H1 (cell line): ENCODE results near the gene DOCK8. TPM values are rescaled to one million over a fixed set of nuclear protein-coding genes. Genes with fewer than 3 reads are reported as not detected.

Experiments
- GTF2F1 ChIP-seq: IDR thresholded peaks from 2 replicates; pipeline ENCODE4 v1.6.1; 2012; ENCODE audit warnings: low read depth, low read length, improper control_type of control experiment, borderline replicate concordance
- HDAC6 ChIP-seq: IDR thresholded peaks from one replicate; pipeline ENCODE4 v1.7.1; 2012; ENCODE audit warnings: low read depth, mild to moderate bottlenecking, inconsistent platforms, low read length, moderate library complexity
- RBBP5 ChIP-seq: IDR thresholded peaks from 2 replicates; pipeline ENCODE4 v1.7.1; 2012; ENCODE audit warnings: low read depth, mild to moderate bottlenecking, inconsistent platforms, low read length, moderate library complexity, borderline replicate concordance
- TCF12 ChIP-seq: IDR thresholded peaks from 2 replicates; pipeline ENCODE4 v1.6.1; 2011; ENCODE audit warnings: low read depth, mild to moderate bottlenecking, low read length
- polyA plus RNA-seq, 7 experiments: library from polyadenylated mRNA; depleted of rRNA in 3 of 7; stranded (reverse) in 5 of 7; unstranded in 2 of 7; fragments of >200 nt in 5 of 7; fragments of 200-250 nt in 2 of 7; gene quantifications; 1 replicate in 5 of 7; 2 replicates in 1 of 7; 4 replicates in 1 of 7; pipeline versions ENCODE4 v1.2.1 to v1.2.3, GENCODE V29; 2011 to 2013; ENCODE audit warnings: missing spikeins in 2 of 7, mixed read lengths in 2 of 7
- total RNA-seq: library from RNA; stranded (reverse); fragmentation: NEBNext Ultra II Directional; extraction: Animal tissue kit (Norgen Biotek cat#: 25700); gene quantifications from 2 replicates; pipeline ENCODE4 v1.2.1, GENCODE V29; 2021

DOCK8 gene
- total and polyA plus RNA-seq, 2 of the 8 experiments (the other 6 are each of a cell fraction or from before 2014, with no cell fraction given) = 0.57 to 2.0 TPM

DNA sequence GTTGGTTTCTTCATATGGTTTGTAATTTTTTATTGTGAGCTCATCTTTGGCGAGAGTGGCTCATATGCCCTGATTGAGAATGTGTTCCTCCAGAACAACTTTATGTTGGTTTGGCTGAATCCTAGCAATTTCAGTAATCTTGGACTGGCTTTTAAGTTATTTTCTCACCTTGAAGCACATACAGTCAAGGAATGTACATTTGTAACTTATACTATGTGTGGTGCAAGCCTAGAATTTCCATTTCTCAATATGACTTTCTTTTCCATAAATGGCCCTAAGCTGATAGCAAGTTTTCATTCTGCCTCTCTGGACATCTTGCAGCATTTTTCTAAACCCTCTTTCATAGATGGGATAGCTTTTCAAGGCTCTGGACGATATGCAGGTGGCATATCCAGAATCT lies 247.5 kb downstream of the DOCK8 start (continued):
- no peak for TF ChIP-seq RBBP5
- TF ChIP-seq GTF2F1 = no peak
- TF ChIP-seq TCF12 = no peak
- TF ChIP-seq HDAC6 = no peak
- TF ChIP-seq, all 59 proteins: peak for 0
